ENCODE measurements around the gene PHF21A. TPM values are rescaled to one million over a fixed set of nuclear protein-coding genes. Genes with fewer than 3 reads are reported as not detected.
A peak's percentile ranks its signal among the peaks of the same experiment; 100 is the strongest.

The PHF21A gene
- total RNA-seq, 4 donors from 2014 or later: 30.4 to 58.5 (median 49.4) TPM

DNA sequence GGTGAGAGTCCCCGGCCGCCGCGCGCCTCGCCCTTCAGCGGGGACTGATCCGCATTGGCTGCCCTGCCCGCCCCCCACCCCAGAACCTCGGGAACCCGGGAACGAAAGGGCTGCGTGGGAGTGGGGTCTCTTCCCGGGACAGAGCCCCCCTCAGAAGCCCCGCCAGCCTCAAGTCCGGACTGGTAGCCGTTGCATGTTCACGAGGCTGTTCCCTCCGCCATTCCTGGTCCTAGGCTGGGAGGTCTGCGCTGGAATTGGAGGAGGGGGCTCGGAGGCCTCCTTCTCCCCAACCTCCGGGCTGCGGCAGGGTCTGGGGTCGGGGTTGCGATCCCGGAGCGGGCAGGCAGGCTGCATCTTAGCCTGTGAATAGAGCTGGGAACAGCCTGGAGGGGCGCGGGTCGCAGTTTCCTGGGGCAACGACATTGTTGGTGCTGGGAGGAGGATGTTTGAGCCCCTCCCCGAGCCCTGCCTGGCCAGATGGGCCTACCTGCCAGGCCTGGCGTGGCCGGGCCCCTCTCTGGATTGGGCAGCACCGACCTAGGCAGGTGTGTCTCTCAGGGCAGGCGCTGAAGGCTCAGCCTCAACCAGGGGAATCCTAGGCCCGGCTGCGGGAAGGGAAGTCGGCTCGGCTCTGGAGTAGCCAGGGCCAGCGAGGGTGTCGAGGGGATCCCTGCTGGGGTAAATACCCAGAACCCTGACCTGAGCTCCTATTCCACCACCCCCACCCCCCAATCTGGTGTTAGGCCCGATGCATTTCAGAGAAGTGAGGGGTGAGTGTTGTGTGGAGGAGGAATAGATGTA is 235.1 kb downstream of the PHF21A start:
- no peak for DNase-seq (ENCODE audit: low spot score in 2 of 2)
- H3K4me1 ChIP-seq: peaks cover 0 to 19% (median 6%) of the 10 kb centered on the region in 4 donors
- peak overlapping the region; percentile 62 to 90 (median 70) for H3K27ac ChIP-seq
- WGBS, 2 donors: 17% methylated on average over 22 to 25 of the region's 43 CpGs
- H3K4me3 ChIP-seq: peak overlapping the region; percentile 40 to 68 (median 46)
- H3K9me3 ChIP-seq: no peaks in the 10 kb centered on the region
- H3K36me3 ChIP-seq: peaks cover 0 to 22% (median 0%) of the 10 kb centered on the region in 3 donors
- TF ChIP-seq EP300 (IDR thresholded peaks at IDR 0.05) (no peak), POLR2A (IDR thresholded peaks at IDR 0.05) (no peak)
- TF ChIP-seq, protein P1, sequence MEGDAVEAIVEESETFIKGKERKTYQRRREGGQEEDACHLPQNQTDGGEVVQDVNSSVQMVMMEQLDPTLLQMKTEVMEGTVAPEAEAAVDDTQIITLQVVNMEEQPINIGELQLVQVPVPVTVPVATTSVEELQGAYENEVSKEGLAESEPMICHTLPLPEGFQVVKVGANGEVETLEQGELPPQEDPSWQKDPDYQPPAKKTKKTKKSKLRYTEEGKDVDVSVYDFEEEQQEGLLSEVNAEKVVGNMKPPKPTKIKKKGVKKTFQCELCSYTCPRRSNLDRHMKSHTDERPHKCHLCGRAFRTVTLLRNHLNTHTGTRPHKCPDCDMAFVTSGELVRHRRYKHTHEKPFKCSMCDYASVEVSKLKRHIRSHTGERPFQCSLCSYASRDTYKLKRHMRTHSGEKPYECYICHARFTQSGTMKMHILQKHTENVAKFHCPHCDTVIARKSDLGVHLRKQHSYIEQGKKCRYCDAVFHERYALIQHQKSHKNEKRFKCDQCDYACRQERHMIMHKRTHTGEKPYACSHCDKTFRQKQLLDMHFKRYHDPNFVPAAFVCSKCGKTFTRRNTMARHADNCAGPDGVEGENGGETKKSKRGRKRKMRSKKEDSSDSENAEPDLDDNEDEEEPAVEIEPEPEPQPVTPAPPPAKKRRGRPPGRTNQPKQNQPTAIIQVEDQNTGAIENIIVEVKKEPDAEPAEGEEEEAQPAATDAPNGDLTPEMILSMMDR (IDR thresholded peaks at IDR 0.05): no peak
- H3K27me3 ChIP-seq: peaks cover 0 to 4% of the 10 kb centered on the region in 2 donors

DNA sequence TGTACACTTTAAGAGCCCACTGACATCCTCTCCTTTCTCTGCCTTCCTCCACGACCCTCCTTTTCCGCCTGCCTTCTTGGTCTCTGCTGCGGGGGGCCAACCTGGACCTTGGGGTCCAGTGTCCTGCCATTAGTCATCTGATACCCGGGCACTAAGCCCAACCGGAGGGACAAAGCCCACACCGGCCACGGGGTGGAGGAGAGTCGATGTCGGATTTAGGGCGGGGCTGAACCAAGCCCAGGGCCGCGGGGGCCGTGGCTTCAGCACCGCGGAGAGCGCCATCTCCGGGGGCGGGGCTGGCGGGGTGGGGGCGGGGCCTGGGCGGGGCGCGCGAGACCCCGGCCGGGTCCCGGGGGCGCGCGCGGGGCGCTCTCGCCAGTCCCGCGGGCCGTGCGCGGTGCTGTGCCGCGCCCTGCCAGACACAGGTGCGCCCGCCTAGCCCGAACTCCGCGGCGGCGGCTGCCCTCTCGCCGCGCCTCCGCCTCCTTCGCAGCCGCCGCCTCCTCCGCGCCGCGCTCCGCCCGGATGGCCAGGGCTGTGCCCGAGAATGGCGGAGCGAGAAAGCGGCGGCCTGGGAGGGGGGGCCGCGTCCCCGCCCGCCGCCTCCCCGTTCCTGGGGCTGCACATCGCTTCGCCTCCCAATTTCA is 235.9 kb downstream of the PHF21A start, which contains the start of gene MAPK8IP1:
MAPK8IP1 (plus strand) TSS at position 378 of the 647 bp plus-strand sequence; CDS start at position 548, 170 bp downstream.
- H3K9me3 ChIP-seq: no peaks in the 10 kb centered on the region
- DNase-seq (ENCODE audit: low spot score in 2 of 2): peak in 1 of 2 donors; percentile 18
- peak within 1 kb of the TSS; percentile 40 to 68 (median 46) for H3K4me3 ChIP-seq
- WGBS, 2 donors: 5 to 10% methylated on average over 10 to 17 of the region's 73 CpGs
- H3K27ac ChIP-seq: peak within 1 kb of the TSS; percentile 62 to 90 (median 70)
- peaks cover 0 to 29% (median 0%) of the 10 kb centered on the region in 3 donors for H3K36me3 ChIP-seq
- peak in 1 of 2 donors; percentile 52 for TF ChIP-seq POLR2A (IDR thresholded peaks at IDR 0.05)
- TF ChIP-seq, protein P1 (IDR thresholded peaks at IDR 0.05): no peak
- peaks cover 0 to 18% (median 6%) of the 10 kb centered on the region in 4 donors for H3K4me1 ChIP-seq
- H3K27me3 ChIP-seq: peaks cover 0 to 4% of the 10 kb centered on the region in 2 donors

- H3K4me1 ChIP-seq: peaks cover 0 to 18% (median 6%) of the 10 kb centered on the region in 4 donors
- H3K36me3 ChIP-seq: peaks cover 0 to 36% (median 0%) of the 10 kb centered on the region in 3 donors
- 78 to 80% methylated on average over 10 of the region's 10 CpGs for WGBS, 2 donors
- H3K27ac ChIP-seq: peak overlapping the region in 2 of 4 donors; percentile 21 to 36
- H3K27me3 ChIP-seq: peaks cover 0 to 4% of the 10 kb centered on the region in 2 donors
- H3K4me3 ChIP-seq: peak overlapping the region in 1 of 4 donors; percentile 68
- no peak for TF ChIP-seq POLR2A (IDR thresholded peaks at IDR 0.05)
- peak in 1 of 2 donors; percentile 7 for TF ChIP-seq EP300 (IDR thresholded peaks at IDR 0.05)
- no peaks in the 10 kb centered on the region for H3K9me3 ChIP-seq
- DNase-seq (ENCODE audit: low spot score in 2 of 2): no peak
These were observed 236.6 kb downstream of the PHF21A start for GRCh38 chr11:45884596-45885185.

Other genes starting within 250 kb of the PHF21A start
- 100 to 1,000 TPM; 165 to 298 (median 230) TPM for gene MAPK8IP1, start 235.8 kb downstream of the PHF21A start, total RNA-seq
- gene FREY1, start 214.2 kb downstream of the PHF21A start, total RNA-seq: 1 to 10 TPM in 2 of 4 donors, not detected in 2; 1.0 to 7.2 TPM
- gene PEX16, start 203.6 kb downstream of the PHF21A start, total RNA-seq: 10 to 100 TPM; 33.9 to 38.4 (median 36.5) TPM
- not detected for gene LARGE2, start 198.8 kb downstream of the PHF21A start, total RNA-seq
- 1 to 10 TPM; 2.0 to 6.9 (median 3.4) TPM for gene CREB3L1, start 156.2 kb upstream of the PHF21A start, total RNA-seq
- 100 to 1,000 TPM in 1 of 4 donors, 10 to 100 TPM in 3; 41.2 to 105 (median 49.6) TPM for gene DGKZ, start 226.0 kb upstream of the PHF21A start, total RNA-seq